GM08714 (cell line): Measurements from ENCODE around the gene MTERF1.
"Not testable (repeated sequence)": the region's sequence is repeated elsewhere in the genome, so short reads cannot be mapped to it uniquely, and the experiment has no call there.

ENCODE experiments used
- H3K4me3 ChIP-seq: fragments of 200-500 bp; sonication (Bioruptor generic); 2 replicates; pipeline ENCODE4 v1.5.1; 2014; ENCODE audit warnings: mild to moderate bottlenecking, low read length, inconsistent platforms
- ZNF274 ChIP-seq: IDR thresholded peaks from 2 replicates; pipeline ENCODE4 v1.6.1; 2012; ENCODE audit warnings: mild to moderate bottlenecking, low read depth, low read length

The MTERF1 gene

DNA sequence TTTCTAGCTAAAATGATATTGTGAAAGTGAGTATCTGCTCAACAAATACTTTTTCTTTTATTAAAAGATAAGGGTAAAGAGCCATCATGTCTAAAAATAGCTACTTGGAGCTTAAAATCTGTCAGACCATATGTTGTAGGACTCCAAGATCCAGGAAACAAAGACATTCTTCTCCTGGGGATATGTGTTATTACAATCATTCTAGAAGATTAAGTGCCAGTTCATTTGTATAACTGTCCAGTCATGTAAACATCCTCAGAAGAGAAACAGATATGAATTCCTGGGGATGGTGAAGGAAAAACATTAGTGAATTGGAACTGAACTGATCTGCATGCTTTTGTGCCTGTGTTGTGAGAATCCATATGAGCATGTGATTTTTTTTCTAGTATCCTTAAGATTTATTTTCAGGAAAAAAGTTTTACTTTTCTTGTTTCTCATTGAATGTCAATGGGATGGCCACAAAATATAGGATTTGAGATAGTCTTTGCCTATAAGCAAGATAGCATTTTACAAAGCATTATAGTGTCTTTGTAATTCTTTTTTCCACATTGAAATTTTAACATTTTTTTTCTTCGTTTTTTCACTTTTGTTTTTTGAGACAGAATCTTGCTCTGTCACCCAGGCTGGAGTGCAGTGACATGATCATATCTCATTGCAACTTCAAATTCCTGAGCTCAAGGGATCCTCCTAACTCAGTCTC, 14.4 kb upstream of the MTERF1 start:
- H3K4me3 ChIP-seq: no peak overlapping the region
- TF ChIP-seq ZNF274: no peak

DNA sequence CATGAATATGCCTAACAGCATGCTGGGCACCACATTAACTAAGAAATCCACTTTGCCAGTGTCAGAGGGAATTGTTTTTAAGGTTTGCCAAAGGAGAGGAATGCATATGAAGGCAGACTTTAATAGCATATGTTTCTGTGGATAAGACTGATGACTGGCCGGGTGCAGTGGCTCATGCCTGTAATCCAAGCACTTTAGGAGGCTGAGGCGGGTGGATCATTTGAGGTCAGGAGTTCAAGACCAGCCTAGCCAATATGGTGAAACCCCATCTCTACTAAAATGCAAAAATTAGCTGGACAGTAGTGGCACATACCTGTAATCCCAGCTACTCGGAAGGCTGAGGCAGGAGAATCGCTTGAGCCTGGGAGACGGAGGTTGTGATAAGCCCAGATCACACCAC, 13.2 kb upstream of the MTERF1 start:
- not testable (repeated sequence) for H3K4me3 ChIP-seq

GRCh38 chr7:91892821-91893340, 12.4 kb upstream of the MTERF1 start:
- TF ChIP-seq ZNF274: no peak
- no peak overlapping the region for H3K4me3 ChIP-seq

- H3K4me3 ChIP-seq: no peak overlapping the region
- no peak for TF ChIP-seq ZNF274
Observed at GRCh38 chr7:91892099-91892705, 11.7 kb upstream of the MTERF1 start.

GRCh38 chr7:91888271-91889175, 8.0 kb upstream of the MTERF1 start:
- H3K4me3 ChIP-seq: not testable (repeated sequence)

- H3K4me3 ChIP-seq: not testable (repeated sequence)
Observed at GRCh38 chr7:91887336-91888213, 7.1 kb upstream of the MTERF1 start.

- no peak overlapping the region for H3K4me3 ChIP-seq
- TF ChIP-seq ZNF274: no peak
Observed at GRCh38 chr7:91883676-91884362, 3.3 kb upstream of the MTERF1 start.

DNA sequence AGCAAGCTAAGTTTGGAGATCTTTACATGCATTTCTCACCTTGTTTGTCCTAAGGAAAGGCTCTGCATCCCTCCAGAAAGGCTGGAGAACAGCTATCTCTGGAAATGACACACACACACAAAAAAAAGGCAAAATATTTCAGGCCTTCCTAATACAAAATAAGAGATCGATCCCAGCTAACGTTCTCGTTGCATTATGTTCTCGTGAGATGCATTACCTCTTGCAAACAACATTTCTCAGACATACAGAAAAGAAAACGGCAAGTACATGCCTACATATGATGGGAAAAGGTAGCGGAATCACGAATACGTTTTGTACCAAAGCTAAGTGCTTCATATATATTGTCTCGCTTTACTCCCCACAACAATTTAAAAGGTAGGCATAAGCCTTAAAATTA, 488 bp downstream of the MTERF1 start:
- H3K4me3 ChIP-seq: peak overlapping the region; percentile 99
- no peak for TF ChIP-seq ZNF274

DNA sequence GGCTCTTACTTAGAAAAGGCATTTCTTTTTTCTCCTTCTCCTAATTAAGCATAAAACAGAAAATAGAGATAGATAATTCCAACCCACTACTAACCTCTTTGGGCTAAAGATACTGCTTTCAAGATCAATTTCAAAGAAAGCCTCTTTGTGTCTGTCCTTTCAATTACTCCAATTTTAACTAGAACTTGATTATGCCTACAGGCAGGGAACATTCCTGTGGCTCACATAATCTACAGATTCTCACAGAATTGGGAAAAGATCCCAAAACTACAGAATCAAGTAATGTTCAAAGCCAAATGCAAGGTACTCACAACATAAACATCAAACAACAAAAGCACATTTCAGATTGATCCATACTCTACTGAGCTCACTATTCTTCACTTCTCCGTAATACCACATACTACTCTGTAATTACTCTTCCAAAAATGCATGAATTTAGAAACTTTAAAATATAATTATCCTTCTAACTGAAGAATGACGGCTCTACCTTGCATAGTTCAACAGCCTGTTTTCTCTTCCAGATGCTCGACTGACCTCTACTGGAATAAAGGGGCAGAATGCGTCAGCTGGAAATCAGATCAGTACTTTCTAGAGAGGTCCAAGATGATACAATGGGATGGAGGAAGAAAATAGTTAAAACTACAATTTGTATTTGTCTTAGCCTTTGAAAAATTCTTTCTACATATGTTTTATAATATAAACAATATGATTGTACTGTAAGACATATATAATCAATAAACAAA, 3.9 kb downstream of the MTERF1 start:
- no peak overlapping the region for H3K4me3 ChIP-seq
- TF ChIP-seq ZNF274: no peak

GRCh38 chr7:91875851-91876250, 4.7 kb downstream of the MTERF1 start:
- TF ChIP-seq ZNF274: no peak

GRCh38 chr7:91872928-91873327, 7.6 kb downstream of the MTERF1 start:
- no peak overlapping the region for H3K4me3 ChIP-seq
- TF ChIP-seq ZNF274: no peak

More at GRCh38 chr7:91875851-91876250, 4.7 kb downstream of the MTERF1 start:
- no peak overlapping the region for H3K4me3 ChIP-seq

DNA sequence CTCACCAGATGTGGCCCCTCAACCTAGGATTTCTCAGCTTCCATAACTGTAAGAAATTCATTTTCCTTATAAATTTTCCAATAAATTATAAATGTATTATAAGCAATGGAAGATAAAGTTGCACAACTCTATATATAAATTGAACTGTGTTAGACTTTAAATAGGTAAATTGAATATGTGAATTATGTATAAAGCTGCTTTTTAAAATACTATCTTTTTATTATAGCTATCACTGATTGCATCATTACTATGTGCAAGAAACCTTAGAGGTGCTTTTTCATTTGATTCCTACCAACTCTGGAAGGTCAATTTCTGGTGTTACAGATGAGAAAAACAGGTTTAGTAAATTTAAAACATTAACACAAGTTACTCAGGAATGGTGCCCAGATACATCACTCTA, 8.4 kb downstream of the MTERF1 start:
- no peak for TF ChIP-seq ZNF274
- H3K4me3 ChIP-seq: no peak overlapping the region

DNA sequence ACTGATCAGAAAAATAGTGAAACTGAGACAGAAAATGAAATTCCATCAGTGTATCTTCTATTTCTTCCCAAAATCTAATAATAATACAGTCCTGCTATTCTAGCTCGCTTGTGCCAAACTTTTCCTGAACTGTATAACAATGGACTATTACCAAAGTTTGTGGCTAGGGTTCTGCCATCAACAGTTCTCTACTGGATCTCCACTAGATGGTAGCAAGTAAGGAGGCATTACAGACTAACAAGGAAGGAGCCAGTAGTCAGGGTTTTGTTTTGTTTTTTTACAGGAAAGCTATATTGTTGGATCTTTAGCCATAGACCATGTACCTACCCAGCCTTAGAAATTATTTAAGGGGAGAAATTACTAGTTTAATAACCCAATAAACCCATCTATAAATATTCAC, 10.8 kb downstream of the MTERF1 start:
- TF ChIP-seq ZNF274: no peak
- no peak overlapping the region for H3K4me3 ChIP-seq
